HL-60/S4 treated with retinoic acid at 250 ng/mL for 4 days and 3 days (cell line): ENCODE measurements around the gene NOTUM.
"Not testable (repeated sequence)": the region's sequence is repeated elsewhere in the genome, so short reads cannot be mapped to it uniquely, and the experiment has no call there.

ENCODE experiments used
- in situ Hi-C: fragments of 300-500 bp; cut with MboI; formaldehyde crosslinking; loops from 2 replicates; pipeline ENCODE4 v1.7.0; 2022; ENCODE audit warnings: low sequenced_read_pairs

NOTUM gene

DNA sequence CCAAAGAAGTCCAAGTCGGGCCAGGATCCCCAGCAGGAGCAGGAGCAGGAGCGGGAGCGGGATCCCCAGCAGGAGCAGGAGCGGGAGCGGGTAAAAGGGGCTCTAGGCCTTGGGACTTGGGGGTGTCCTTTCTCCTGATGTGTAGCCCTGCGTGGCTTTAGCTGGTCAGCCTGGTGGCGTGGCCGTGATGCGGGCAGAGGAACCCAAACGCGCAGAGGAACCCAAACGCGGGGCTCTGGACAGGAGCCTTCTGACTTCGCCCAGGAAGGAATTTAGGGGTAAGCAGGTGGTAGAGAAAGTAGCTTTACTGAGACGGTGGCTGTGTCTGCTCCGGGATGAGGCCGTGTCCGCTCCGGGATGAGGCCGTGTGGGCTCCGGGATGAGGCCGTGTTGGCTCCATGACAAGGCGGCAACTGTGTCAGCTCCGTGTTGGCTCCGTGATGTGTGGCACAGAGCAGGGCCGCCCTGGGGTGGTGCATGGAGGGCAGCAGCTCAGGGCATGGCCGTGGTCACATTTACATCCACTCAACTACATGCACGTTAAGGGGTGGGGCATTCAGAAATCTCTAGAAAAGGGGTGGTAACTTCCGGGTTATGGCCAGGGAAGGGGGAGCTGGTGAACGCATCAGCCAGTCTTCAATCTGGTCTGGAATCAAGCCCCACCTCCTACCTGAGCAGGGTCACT is 35.9 kb upstream of the NOTUM start:
- in situ Hi-C loops, result no loop called here

DNA sequence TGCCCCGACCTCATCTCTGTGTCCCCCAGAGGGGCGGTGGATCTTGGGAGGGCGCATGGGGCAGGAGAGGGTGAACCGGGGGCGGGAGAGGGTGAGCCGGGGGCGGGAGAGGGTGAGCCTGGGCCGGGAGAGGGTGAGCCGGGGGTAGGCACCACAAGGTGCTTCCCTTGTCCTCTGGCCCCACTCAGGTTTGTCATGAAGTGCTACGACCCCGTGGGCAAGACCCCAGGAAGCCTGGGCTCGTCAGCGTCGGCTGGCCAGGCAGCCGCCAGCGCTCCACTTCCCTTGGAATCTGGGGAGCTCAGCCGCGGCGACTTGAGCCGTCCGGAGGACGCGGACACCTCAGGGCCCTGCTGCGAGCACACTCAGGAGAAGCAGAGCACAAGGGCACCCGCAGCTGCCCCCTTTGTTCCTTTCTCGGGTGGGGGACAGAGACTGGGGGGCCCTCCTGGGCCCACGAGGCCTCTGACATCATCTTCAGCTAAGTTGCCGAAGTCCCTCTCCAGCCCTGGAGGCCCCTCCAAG is 35.3 kb upstream of the NOTUM start:
- in situ Hi-C loops, result no loop called here

DNA sequence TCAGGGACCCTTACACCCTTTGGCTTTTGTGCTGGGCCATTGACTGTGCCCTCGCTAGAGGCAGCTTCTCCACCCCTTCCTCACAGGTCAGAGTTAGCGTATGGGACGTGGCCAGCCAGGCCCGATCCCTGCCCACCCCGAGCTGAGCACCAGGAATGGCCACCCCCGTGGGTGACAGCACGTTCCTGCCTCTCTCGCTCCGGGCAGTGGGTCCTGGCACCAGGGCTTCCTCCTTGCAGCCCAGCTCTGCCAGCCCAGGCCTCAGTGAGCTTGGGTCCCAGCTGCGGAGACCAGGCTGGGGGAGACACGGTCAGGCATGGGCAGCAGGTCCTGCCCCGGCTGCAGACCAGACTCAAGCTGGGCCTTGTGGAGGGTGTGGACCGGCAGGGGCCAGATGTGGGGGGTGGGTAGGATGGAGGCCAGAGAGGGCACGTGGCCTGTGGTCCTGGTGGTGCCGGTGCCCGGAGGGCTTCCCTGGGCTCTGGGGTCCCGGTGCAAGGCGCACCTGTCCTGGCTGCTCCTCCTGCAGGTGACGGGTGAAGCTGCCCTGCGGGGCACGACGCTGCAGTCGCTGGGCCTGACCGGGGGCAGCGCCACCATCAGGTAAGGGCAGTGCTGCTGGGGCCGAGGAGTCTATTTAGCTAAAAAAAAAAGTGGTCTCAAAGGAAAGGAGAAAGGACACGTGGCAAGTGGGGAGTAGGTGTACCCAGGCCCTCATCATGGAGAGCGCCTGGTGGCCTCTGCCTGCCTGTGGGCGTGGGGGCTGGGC is 34.7 kb upstream of the NOTUM start:
- in situ Hi-C loops, result no loop called here

DNA sequence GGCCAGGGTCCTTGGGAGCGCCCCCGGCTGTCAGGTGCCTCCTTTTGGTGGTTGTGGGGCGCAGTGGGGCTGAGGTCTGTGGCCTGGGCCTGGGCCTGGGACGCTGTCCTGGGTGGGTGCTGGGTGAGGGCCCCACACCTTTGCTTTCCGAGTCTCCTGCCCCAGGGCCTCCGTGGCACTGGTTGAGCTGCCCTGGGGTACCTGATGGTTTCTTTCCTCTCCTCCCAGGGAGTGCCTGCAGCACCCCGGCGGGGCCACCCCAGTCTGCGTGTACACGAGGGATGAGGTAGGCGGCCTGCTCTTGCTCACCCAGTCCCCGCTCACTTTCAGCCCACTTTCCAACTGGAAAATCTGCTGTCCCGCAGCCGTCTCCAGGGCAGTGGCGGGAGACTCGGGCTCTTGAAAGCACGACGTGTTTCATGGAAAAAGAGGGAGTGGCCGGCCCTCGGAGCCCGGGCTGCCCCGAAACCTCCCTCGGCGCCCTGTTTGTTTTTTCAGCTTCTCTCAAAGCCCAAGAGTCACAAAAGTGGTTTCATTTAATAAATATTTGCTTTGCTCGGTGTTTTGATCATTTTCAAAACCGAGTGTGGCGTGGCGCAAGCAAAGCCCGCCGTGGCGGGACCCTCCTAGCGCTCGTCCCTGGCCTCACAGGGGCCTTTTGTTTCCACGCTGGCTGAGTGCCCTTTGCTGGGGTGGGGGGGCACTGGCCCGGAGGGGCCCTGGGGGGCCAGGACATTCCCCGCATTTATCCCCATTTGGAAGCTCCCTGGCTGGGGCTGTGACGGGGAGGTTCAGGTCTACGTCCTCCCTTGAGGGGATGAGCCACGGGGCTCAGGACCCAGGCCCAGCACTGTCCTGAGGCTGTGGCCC is 33.8 kb upstream of the NOTUM start:
- in situ Hi-C loops, result no loop called here

DNA sequence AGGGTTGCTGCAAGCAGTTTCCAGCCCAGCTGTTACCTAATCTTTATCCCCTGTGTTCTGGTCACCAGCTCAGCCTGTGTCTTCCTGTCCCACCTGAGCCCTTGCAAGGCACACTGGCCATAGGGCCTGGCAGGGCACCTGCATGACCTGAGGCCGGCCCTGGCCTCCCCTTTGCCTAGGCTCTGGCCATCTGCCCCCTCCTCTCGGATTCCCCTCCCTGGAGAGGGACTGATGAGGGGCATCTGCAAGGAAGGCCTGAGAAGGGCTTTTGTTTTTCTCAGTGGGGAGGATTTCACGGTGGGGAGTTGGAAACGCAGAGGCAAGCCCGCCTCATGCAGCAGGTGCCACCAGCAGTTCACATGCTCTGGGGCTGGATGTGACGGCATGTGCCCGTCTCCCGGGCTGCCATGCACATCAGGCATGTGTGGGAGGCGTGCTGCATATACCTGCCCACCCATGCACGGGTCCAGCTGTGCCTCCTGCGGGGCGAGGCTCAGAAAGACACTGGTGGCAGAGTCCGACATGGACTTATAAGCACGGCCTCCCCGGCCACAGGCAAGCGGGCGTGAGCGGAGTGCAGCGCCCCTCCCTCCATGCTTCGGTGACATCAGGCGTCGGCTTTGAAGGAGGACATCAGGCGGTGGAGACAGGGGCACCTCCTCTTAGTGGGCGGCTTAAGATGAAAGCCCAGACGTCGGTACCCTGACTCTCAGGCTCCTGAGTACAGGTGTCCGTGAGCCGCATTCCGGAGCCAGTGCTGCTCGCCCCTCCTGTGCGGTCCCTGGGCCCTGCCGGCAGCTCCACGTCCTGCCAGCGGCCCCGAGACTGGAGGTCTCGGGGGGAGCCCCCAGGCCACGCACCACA is 33.0 kb upstream of the NOTUM start:
- in situ Hi-C loops, result no loop called here

DNA sequence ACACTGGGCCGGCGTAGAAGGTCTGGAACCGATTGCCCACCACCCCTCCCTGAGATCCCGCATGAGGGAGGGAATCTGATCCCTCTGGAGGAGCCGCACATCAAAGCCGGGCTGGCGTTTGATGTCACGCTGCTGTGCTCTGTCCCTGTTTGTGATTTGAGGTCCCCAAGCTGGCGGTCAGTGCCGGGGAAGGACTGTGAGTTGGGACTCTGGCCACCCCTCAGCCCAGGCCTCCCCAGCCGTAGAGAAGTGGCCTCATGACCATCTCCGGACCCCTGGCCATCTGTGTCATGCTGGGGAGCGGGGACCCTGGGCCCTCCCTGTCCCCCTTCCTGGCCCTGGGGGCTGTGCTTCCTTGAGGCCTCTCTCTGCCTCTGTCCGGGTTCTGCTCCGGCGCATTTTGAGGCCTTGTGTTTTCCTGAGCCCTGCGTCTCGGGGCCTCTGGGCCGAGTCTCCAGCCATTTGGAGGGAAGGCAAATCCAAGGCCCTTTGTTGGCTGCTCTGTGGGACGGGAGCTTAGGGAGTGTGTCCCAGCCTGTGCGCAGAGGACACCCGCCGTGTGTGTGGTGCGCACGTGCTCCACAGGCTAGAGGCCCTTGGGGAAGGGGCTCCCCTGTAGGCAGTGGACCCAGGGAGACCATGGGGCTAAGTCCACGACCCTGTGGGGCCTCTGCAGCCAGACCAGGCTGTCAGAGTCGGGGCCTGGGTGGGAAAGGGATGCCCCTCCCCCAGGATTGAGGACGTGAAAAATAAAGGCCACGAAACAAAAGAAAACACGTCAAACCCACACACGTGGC is 31.5 kb upstream of the NOTUM start:
- in situ Hi-C loops, result no loop called here

DNA sequence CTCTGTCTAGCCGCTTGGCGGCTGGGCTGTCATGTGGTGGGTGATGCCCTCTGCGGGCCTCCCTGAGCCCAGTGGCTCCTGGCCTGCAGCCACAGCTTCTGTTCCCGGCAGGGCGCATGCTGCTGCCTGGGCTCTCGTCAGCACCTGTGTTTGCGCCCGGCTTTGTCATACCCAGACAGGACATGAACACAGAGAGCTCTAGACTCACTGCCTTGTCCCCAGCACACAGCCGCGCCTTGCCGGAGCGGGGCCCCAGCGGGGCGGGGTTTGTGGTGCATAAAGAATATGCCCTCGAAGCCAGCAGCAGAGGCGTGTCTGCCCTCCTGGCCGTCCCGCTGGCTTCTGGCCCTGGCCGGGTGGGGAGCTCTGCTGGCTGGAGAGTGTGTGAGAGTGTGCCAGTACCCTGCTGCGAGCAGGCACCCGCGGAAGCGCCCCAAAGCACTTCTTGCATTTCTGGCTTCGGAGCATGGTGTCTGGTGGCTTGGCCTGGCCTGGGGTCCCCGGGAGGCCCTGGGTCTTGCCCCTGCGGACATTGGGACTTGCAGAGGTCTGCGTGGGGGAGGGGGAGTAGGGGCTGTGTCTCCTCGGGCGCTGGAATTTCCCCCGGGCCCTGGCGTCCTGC is 30.8 kb upstream of the NOTUM start:
- in situ Hi-C loops, result no loop called here

DNA sequence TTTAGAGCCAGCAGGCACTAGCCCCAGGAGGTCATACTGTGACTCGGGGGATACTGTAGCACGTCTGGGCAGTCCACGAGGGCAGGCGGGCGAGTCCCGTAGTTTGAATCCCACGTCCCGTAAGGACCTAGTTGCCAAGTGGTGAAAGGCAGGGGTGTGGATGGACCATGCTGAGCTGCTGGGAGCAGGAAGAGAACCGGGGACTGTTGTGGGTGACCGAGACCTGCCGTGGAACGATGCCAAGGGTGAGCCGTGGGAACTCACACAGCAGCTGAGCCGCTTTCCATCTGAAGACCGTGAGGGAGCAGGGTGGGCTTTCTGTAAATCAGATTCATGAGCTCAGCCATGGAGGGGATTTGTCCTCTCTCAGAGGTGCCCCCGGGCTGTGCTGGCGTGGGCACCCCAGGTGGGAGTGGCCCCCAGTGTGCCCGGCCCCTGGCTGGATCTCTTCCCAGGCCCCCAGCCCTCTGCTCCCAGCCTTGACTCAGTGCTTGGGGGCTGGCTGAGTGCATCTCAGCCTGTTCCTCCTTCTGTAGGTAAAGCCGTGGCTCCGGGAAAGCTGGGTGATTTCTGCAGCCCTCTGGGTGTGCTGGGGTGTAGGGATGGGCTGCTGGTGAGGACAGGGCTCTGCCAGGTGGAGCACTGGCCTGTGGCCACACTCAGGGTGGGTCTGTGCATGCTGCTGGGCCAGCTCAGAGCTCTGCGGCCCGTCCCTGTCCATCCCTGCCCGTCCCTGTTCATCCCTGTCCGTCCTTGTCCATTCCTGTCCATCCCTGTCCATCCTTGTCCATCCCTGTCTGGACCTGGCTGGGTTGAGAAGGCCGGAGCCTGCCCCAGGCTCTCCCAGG is 30.1 kb upstream of the NOTUM start:
- in situ Hi-C loops, result no loop called here

DNA sequence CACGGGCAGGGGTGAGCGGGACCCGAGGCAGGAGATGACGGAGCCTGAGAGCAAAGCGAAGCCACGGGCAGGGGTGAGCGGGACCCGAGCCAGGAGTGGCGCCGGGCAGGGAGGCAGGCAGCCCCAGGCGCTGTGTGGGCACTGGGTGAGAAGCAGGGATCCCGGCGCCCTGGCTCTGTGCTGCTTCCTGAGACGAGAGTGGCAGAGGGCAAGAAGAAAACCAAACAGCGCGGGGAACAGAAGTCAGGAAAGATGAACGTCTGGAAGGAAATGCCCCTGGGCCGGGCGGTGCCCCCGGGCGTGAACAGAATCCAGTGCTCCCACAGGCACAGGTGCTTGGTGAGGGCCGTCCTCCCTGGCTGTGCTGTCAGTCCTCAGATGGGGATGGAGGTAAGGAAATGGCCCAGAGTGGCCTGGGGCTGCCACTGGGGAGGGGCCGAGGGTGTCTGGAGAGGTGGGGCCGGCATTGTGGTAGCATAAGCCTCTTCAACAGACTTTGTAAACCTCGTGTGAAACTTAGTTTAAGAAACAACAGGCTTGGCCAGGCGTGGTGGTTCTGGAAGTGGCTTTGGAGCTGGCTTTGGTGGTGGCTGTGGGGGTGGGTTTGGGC is 26.3 kb upstream of the NOTUM start:
- in situ Hi-C loops, result no loop called here

DNA sequence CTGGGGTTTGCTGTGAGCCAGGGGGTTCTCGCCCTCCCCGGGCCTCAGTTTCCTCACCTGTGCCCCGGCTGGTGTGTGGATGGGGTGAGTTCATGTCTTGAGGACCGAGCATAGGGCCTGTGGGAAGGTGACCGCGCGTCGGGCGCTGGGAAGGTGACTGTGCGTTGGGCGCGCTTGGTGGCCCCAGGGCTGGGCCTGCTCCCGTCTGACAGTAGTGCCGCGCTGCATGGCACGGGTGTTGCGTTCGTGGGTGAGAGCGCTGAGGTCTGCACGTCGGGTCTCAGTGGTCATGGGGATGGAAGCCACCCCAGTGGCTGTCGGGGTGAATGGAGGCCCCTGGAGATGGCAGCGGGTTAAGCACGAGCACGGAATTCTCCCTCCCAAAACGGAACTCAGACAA is 25.6 kb upstream of the NOTUM start:
- in situ Hi-C loops, result no loop called here

DNA sequence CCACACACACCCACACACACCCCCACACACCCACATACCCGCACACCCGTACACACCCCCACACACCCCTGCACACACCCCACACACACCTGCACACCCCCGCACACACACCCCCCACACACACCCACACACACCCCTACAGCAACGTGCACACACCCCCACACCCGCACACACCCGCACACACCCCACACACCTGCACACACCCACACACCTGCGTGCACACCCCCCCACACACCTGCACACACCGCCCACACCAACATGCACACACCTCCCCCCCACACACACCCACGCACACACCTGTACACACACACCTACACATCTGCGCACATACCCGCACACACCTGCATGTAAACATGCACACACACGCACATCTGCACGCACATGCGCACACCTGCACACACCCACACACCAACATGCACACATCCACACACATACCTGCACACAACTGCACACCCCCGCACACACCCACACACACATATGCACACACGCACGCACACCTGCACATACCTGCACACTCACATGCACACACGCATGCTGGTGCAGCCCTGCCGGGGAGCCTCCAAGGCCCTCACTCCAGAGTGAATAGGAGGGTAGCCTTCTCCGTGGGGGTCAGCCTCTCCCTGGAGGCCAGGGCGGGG is 23.9 kb upstream of the NOTUM start:
- in situ Hi-C loops, result no loop called here

DNA sequence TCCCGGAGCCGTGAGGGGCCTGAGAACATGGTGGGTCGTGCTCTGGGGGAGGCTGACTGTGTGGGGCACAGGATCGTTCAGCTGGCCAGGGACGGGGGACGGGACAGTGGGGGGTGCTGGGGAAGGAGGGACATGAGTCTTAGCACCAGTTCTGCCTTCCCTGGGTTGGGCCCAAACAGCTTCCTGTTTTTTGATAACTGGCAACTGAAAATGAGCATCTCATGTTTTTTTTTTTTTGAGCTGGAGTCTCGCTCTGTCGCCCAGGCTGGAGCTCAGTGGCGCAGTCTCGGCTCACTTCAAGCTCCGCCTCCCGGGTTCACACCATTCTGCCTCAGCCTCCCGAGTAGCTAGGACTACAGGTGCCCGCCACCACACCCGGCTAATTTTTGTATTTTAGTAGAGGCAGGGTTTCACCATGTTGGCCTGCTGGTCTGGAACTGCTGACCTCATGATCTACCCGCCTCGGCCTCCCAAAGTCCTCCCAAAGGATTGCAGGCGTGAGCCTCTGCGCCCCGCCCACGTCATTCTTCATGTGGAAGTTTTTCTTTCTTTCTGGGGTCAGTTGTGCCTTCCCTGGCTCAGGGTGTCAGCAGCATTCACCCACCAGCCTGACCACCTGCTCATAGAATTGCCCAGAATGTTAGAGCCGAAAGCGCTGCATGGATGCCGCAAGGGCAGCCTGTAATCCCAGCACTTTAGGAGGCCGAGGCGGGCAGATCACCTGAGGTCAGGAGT is 22.8 kb upstream of the NOTUM start:
- in situ Hi-C loops, result no loop called here

DNA sequence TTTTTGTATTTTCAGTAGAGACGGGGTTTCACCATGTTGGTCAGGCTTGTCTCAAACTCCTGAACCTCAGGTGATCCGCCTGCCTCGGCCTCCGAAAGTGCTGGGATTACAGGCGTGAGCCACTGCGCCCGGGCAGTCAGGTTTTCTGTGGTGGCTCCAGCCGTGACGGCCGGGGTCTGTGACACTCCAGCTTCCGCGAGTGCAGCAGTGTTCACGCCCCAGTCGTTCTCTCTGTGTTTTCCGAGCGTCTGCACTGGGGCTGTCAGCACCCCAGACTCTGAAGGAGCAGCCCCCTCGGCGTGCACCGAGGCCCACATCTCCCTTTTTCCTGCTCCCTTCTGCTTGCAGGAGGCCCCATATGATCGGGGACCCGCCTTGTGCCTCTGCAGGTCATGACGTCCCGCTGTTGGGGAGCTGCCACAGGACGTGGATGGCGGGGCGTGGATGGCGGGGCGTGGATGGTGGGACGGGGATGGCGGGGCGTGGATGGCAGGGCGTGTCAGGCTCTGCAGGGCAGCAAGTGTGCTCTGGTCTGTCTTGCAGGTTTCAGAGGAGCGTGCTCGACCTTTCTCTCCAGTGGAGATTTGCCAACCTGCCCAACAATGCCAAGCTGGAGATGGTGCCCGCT is 22.1 kb upstream of the NOTUM start:
- in situ Hi-C loops, result no loop called here

DNA sequence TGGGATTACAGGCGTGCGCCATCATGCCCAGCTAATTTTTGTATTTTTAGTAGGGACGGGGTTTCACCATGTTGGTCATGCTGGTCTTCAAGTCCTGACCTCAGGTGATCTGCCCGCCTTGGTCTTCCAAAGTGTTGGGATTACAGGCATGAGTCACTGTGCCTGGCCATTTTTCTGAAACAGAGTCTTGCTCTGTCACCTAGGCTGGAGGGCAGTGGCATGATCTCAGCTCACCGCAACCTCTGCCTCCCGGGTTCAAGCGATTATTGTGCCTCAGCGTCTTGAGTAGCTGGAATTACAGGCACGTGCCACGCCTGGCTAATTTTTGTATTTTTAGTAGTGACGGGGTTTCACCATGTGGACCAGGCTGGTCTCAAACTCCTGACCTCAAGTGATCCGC is 20.5 kb upstream of the NOTUM start:
- in situ Hi-C loops, result not testable (repeated sequence)

DNA sequence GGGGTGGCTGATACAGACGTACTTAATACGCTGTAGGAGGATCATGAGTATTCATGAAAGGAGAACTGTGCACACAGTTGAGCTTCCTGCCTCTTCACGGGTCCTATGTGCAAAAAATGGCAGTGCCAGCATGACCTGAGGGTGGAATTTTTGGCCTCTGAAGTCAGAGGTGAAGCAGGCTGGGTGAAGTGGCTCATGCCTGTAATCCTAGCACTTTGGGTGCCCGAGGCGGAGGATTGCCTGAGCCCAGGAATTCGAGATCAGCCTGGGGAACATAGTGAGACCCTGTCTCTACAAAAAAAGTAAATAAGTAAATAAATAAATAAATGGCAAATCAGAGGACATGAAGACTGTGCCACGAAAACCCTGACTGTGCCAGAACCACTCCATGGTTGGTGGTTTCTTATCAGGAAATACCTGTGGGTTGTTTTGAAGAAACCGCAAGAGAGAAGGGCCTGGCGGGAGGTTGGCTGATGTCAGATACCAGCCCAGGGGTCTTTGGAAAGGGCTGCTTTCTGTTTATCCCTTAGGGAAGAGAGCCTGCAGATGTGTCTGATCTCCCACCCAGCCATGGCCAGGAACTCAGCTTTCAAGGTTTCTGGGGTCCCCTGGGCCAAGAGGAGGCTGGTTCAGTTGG is 19.8 kb upstream of the NOTUM start:
- in situ Hi-C loops, result no loop called here

DNA sequence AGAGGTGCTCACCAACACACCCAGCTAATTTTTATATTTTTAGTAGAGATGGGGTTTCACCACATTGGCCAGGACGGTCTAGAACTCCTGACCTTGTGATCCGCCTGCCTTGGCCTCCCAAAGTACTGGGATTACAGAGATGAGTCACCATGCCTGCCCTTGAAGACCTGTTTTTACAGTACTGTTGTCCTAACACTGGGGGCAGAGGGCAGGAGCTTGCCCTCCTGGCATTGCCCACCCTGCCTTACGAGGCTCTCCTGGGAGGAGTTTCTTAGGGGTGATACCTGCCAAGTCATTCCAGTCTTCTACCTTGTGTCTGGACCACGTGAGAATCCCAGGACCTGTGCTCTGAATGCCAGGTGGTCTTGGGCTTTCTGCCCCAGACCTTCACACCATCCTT is 19.1 kb upstream of the NOTUM start:
- in situ Hi-C loops, result no loop called here
